Body of pancreas (tissue), 4 donors: ENCODE measurements around the gene OR12D3.
"Not testable (repeated sequence)": the region's sequence is repeated elsewhere in the genome, so short reads cannot be mapped to it uniquely, and the experiment has no call there.

Source experiments
- CTCF ChIP-seq, 7 experiments: fragments of 450-650 bp in 4 of 7; fragments of 200-600 bp in 3 of 7; sonication (generic) in 3 of 7; IDR thresholded peaks; one replicate each; pipeline ENCODE4 v1.5.1; 2016 to 2019; ENCODE audit warnings: antibody characterized with exemption in 7 of 7
- POLR2A ChIP-seq, 3 donors: fragments of 450-650 bp; IDR thresholded peaks; one replicate each; pipeline ENCODE4 v1.6.1; 2016; ENCODE audit warnings: antibody characterized with exemption in 3 of 3, mild to moderate bottlenecking in 2 of 3

- TF ChIP-seq POLR2A, CTCF (IDR thresholded peaks at IDR 0.05): not testable (repeated sequence)
Observed at GRCh38 chr6:29349348-29349747, 25.7 kb downstream of the OR12D3 start.
